Activated naive CD4-positive, alpha-beta T cell treated with Interleukin-2 at 50 U/mL for 16 hours (primary cell): Measurements from ENCODE around the gene TXNDC12.
"Not testable (repeated sequence)": the region's sequence is repeated elsewhere in the genome, so short reads cannot be mapped to it uniquely, and the experiment has no call there.

ENCODE experiments used
- DNase-seq: peaks from one replicate; pipeline ENCODE4 v3.0.0-alpha.2; 2020

TXNDC12 gene

GRCh38 chr1:52045666-52046195 is 9.3 kb downstream of the TXNDC12 start:
- DNase-seq, result not testable (repeated sequence)

GRCh38 chr1:52045236-52045635 is 9.8 kb downstream of the TXNDC12 start:
- no peak for DNase-seq

DNA sequence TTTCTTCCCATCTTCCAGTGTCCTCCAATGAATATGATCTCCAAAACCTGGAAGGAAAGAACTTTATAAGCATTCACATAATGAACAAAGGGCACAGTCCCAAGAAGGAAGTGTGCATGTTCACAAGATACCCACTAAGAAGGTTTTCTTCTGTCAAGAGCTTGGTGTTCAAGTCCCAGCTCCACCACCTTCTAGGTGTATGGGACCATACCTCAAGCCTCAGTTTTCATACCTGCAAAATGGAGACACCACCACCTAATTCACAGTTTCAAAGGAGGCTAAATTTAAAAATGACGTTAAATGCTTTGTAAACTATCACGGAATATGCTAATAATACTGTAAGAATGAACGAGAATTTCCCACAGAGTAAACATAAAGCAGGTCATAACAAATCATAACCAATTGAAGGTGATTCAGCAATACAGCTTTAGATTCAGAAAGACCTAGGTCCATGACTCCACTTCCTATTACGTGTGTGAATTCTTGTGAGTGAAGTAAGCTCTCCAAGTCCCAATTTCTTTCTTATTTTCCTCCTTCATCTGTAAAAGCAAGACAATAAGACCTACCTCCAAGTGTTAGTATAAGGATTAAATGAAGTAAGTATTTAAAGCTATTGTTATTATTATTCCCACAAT is 13.3 kb downstream of the TXNDC12 start:
- DNase-seq, result no peak

DNA sequence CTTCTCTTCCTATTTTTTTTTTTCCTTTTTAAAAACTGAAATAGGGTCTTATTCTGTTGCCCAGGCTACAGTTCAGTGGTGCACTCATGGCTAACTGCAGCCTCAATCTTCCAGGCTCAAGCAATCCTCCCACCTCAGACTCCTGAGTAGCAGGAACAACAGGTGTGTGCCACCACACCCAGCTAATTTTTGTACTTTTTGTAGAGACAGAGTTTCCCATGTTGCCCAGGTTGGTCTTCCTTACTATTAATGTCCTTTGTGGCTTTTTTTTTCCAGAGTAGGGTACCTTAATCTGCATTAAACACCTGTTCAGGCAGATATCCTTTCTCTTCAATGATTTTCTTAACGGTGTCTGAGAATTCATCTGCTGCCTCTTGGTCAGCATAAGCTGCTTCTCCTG is 17.1 kb downstream of the TXNDC12 start:
- no peak for DNase-seq

GRCh38 chr1:52037402-52037814 is 17.6 kb downstream of the TXNDC12 start:
- DNase-seq, result no peak

GRCh38 chr1:52034050-52034384 is 21.0 kb downstream of the TXNDC12 start:
- no peak for DNase-seq

DNA sequence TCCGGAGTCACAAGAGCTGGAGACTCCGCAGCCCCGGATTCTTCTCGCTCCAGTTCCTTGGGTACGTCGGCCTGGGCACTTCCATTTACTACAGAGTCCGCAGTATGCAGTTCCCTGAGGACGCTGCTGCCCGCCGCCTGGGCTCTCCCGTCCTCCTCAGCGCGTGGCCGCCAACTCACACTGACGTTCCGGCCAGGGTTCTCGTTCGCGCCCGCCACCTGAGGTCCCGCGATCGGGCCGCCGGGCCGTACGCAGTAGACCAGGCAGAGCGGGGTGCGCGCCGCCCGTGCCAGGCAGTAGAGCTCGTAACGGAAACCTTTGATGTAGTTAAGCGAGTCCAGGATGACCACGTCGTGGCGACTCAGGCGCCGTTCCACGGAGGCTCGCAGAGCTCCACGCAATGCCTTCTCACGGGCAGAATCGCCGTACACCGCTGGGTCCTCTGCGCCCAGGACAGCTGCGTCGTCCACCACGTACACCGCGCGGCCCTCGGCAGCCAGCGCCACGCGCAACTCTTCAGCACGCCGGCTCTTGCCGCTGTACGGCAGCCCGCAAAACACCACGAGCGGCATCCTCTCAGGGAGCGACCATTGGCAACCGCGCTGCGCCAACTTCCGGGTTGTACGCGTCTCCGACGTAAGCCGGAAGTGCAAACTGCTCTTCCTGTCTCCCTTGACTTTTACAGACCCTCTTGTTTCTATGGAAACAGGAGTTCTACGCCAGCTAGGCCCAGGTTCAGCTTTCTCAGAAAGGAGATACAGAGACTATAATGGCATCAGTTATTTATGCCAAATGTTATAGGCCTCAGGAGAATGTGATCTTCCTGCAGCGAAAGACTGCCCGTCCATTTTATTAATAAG is 21.6 kb downstream of the TXNDC12 start, which contains the start of gene KTI12:
TSS of gene KTI12 (minus strand) at position 621 of the 860 bp plus-strand sequence. CDS start at position 572, 49 bp downstream.
- DNase-seq, result peak; percentile 87

- peak; percentile 11 for DNase-seq
Measured at GRCh38 chr1:52032785-52033131, 22.2 kb downstream of the TXNDC12 start.

- no peak for DNase-seq
Measured at GRCh38 chr1:52032124-52032784, 22.7 kb downstream of the TXNDC12 start.

DNA sequence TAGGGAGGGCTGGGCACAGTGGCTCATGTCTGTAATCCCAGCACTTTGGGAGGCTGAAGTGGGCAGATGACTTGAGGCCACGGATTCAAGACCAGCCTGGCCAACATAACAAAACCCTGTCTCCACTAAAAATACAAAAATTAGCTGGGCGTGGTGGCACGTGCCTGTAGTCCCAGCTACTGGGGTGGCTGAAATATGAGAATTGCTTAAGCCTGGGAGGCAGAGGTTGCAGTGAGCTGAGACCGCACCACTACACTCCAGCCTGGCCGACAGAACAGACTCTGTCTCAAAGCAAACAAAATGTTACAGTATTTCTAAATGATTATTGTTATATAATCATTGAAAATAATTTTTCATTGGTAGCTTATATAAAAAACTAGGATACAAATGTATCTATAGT is 26.2 kb downstream of the TXNDC12 start:
- not testable (repeated sequence) for DNase-seq

DNA sequence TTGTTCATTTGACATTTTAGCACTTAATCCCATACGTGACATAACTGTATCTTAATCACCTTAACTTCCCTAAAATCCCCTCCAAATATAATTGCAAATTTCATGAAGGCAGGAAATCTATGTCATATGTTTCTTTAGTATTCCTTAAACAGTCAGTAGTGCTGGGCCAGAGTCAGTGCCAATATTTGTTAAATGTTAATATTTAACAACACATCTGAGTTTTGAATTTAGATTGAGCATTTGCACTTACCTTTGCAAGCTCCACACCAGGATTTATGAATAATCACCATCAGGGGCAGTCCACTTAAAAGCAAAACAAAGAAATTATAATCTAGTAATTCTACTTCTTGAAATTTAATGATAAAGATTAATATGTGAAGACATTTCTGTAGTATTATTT is 26.7 kb downstream of the TXNDC12 start:
- no peak for DNase-seq

DNA sequence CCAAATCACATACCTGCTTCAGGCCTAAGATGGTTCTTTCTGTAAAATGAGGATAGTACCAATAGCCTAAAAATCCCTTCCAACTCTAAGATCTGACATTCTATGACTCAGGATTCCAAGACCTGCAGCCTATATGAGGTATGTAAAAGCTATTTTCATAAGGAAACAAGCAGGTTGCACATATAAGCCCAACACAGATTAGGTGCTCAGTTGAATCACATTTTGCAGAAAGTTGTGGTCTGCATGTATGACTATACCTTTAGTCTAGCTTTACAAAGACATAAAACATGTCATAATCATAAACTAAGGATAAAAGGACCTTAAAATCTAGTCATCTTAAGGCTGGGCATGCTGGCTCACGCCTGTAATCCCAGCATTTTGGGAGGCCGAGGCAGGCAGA is 28.7 kb downstream of the TXNDC12 start:
- no peak for DNase-seq

DNA sequence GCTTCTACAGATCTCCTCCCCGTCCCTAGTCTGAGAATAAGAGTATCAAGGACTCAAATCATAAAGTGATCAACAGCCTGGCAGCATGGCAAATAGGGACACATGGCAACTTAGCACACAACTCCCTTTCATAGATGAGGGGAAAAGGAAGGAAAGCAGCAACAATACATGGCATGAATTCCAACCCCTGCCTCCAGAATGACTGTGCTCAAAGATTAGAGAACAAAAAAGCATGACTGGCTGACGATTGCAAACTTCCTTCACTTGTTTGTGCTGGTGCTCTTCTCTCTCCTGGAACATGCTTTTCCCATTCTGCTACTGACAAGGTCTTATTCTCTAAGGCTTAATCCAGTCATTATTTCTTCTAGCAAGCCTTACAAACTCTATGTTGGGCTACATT is 32.9 kb downstream of the TXNDC12 start:
- no peak for DNase-seq

- DNase-seq, result no peak
Measured at GRCh38 chr1:52008071-52008809, 46.8 kb downstream of the TXNDC12 start.

DNA sequence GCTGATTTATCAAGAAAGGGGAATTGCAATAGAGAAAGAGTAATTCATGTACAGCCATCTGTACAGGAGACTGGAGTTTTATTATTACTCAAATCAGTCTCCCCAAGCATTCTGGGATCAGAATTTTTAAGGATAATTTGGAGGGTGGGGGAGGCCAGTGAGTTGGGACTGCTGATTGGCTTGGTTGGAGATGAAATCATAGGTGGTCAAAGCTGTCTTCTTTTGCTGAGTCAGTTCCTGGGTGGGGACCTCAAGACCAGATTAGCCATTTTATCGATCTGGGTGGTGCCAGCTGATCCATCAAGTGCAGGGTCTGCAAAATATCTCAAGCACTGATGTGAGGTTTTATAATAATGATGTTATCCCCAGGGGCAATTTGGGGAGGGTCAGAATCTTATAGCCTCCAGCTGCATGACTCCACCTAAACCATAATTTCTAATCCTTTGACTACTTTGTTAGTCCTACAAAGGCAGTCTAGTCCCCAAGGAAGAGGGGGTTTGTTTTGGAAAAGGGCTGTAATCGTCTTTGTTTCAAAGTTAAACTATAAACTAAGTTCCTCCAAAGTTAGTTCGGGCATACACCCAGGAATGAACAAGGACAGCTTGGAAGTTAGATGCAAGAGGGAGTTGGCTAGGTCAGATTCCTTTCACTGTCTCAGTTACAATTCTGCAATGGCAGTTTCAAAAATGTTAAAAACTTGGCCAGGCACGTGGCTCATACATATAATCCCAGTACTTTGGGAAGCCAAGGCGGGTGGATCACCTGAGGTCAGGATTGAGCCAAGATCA is 47.6 kb downstream of the TXNDC12 start:
- no peak for DNase-seq

GRCh38 chr1:52006081-52006553 is 48.9 kb downstream of the TXNDC12 start:
- not testable (repeated sequence) for DNase-seq

DNA sequence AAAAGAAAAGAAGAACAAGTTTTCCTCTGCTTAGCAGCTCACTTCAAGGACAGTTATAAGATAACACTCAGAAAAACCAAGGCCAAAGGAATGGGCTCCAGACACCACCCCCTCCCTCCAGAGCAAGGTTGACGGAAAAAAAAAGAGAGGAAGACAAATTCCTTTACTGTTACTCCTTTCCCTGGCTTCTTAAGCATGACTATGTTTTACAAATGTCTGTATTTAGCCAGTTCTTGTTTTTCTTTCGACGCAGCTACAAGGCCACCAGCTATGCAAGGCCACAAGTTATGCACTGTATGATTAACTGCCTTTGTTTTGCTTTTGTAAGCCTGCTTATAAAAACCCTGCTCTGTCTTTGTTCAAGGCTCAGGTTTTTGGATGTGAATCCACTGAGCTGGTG is 49.4 kb downstream of the TXNDC12 start:
- DNase-seq, result not testable (repeated sequence)

DNA sequence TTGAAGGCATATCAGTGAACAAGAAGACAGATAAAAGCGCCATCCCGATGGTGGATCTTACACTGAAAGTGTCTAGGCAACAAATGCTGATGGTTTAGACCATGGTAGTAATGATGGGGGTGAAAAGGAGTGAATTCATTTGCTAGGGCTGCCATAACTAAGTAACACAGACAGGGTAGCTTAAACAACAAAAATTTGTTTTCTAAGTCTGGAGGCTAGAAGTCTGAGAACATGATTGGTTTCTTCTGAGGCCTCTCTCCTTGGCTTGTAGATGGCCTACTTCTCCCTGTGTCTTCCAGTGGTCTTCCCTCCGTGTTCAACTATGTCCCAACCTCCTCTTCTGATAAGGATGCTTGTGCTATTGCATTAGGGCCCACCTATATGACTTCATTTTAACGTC is 51.1 kb downstream of the TXNDC12 start:
- DNase-seq, result no peak

DNA sequence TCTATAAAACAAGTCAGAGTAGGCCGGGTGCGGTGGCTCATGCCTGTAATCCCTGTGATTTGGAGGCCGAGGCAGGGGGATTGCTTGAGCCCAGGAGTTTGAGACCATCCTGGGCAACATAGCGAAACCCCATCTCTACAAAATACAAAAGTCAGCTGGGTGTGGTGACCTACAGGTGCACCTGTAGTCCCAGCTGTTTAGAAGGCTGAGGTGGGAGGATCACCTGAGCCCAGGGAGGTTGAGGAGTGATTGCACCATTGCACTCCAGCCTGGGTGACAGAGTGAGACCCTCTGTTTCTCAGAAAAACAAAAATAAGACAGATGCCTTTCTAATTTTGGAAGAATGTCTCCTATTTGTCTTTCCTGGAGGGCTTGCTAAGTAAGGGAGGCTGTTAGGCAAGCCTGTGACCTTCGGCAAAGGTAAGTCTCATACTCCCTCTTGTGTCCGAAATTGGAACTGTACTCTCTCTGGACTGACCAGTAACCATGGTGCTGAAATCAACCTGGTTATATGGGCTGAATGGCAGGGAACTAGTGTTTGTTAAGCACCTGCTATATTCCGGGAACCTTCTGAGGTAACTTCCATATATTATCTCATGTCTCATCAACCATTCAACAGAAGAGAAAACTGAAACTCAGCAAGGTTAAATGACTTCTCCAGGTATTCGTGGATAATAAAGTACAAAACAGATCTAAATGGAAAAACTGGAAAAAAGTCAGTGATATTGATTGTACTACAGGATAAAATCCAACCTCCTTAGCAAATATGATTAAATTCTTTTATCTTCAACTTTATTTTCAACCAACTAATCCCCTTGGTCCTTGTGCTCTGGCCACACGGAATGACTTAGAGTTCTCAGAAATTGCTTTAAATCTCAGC is 52.7 kb downstream of the TXNDC12 start:
- peak; percentile 24 for DNase-seq

DNA sequence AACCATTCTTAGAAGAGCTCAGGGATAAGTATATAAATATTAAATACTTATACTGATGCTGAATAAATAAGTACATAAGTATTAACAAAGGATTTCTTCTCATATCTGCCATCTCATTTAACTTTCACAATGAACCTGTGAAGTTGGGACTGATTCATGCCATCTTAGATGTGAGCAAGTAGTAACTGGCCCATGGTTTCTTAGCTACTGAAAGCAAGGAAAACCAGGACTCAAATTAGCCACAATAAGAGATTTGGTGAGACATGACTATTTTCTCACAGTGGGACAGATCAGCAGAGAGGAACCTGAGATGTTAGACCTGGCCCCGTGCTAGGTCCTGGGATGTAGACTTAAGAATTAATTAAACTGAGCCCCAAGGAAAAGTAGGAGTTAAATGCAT is 56.3 kb downstream of the TXNDC12 start:
- no peak for DNase-seq

- no peak for DNase-seq
Measured at GRCh38 chr1:51997974-51998382, 57.0 kb downstream of the TXNDC12 start.
